Activated CD4-positive, alpha-beta T cell treated with anti-CD3 and anti-CD28 coated beads, Interleukin-2, Interleukin-4, amounts not matched to agents 100 ng/mL and 50 ng/mL, durations not matched to agents 16 hours and 8 hours (primary cell): ENCODE results near the gene HERC3.

Experiments
- DNase-seq: peaks from one replicate; pipeline ENCODE4 v3.0.0-alpha.2; 2020; ENCODE audit warnings: low spot score

Gene HERC3

GRCh38 chr4:88591787-88592599, at the start of gene HERC3:
TSS of gene HERC3 (plus strand) at chr4:88592480. CDS start at chr4:88605824, 13,344 bp downstream.
- peak; percentile 88 for DNase-seq

GRCh38 chr4:88549815-88550214, 42.5 kb upstream of the HERC3 start:
- no peak for DNase-seq

- no peak for DNase-seq
Observed at GRCh38 chr4:88567591-88567990, 24.7 kb upstream of the HERC3 start.

- no peak for DNase-seq
Observed at GRCh38 chr4:88570001-88570400, 22.3 kb upstream of the HERC3 start.

- DNase-seq = no peak
Observed at GRCh38 chr4:88573276-88573980, 18.9 kb upstream of the HERC3 start.

- no peak for DNase-seq
Observed at GRCh38 chr4:88573995-88574394, 18.3 kb upstream of the HERC3 start.

GRCh38 chr4:88575186-88575585, 17.1 kb upstream of the HERC3 start:
- no peak for DNase-seq

GRCh38 chr4:88582493-88582892, 9.8 kb upstream of the HERC3 start:
- DNase-seq = no peak

GRCh38 chr4:88583631-88584470, 8.4 kb upstream of the HERC3 start:
- DNase-seq = no peak

GRCh38 chr4:88584471-88584900, 7.8 kb upstream of the HERC3 start:
- DNase-seq = no peak

- DNase-seq = no peak
Observed at GRCh38 chr4:88585917-88586316, 6.4 kb upstream of the HERC3 start.

- DNase-seq = no peak
Observed at GRCh38 chr4:88587306-88587705, 5.0 kb upstream of the HERC3 start.

GRCh38 chr4:88592600-88593448, 544 bp downstream of the HERC3 start:
- DNase-seq = peak; percentile 75

- no peak for DNase-seq
Observed at GRCh38 chr4:88597970-88598660, 5.8 kb downstream of the HERC3 start.

- DNase-seq = no peak
Observed at GRCh38 chr4:88599298-88599697, 7.0 kb downstream of the HERC3 start.

GRCh38 chr4:88599714-88600113, 7.4 kb downstream of the HERC3 start:
- no peak for DNase-seq

GRCh38 chr4:88600176-88600838, 8.0 kb downstream of the HERC3 start:
- DNase-seq = no peak

GRCh38 chr4:88604978-88605678, 12.8 kb downstream of the HERC3 start:
- DNase-seq = no peak

GRCh38 chr4:88605736-88606135, 13.5 kb downstream of the HERC3 start:
- no peak for DNase-seq

GRCh38 chr4:88606832-88607231, 14.6 kb downstream of the HERC3 start:
- DNase-seq = no peak
